HG02763 (cell line): ENCODE data around the gene PRKAA2.

ENCODE experiments used
- ATAC-seq: cut with Tn5 transposase; IDR thresholded peaks from one replicate; pipeline ENCODE4 v1.9.1; 2021; ENCODE audit warnings: mild to moderate bottlenecking, moderate library complexity; ENCODE audit not compliant: unreplicated experiment

The PRKAA2 gene

GRCh38 chr1:56654126-56654923, 9.2 kb downstream of the PRKAA2 start:
- ATAC-seq, result no peak

- no peak for ATAC-seq
Measured at GRCh38 chr1:56655991-56656613, 11.0 kb downstream of the PRKAA2 start.

GRCh38 chr1:56658254-56658653, 13.1 kb downstream of the PRKAA2 start:
- ATAC-seq, result no peak

GRCh38 chr1:56660293-56660692, 15.2 kb downstream of the PRKAA2 start:
- no peak for ATAC-seq

- no peak for ATAC-seq
Measured at GRCh38 chr1:56663846-56664245, 18.7 kb downstream of the PRKAA2 start.

- ATAC-seq, result no peak
Measured at GRCh38 chr1:56665384-56665783, 20.3 kb downstream of the PRKAA2 start.

- no peak for ATAC-seq
Measured at GRCh38 chr1:56666112-56666608, 21.0 kb downstream of the PRKAA2 start.

- no peak for ATAC-seq
Measured at GRCh38 chr1:56670350-56670749, 25.2 kb downstream of the PRKAA2 start.

GRCh38 chr1:56671085-56671484, 26.0 kb downstream of the PRKAA2 start:
- ATAC-seq, result no peak

GRCh38 chr1:56671542-56671941, 26.4 kb downstream of the PRKAA2 start:
- no peak for ATAC-seq

GRCh38 chr1:56672579-56672978, 27.5 kb downstream of the PRKAA2 start:
- ATAC-seq, result no peak

GRCh38 chr1:56675763-56676162, 30.6 kb downstream of the PRKAA2 start:
- no peak for ATAC-seq

GRCh38 chr1:56676571-56677035, 31.5 kb downstream of the PRKAA2 start:
- no peak for ATAC-seq

- no peak for ATAC-seq
Measured at GRCh38 chr1:56683569-56683968, 38.5 kb downstream of the PRKAA2 start.

- no peak for ATAC-seq
Measured at GRCh38 chr1:56686169-56686568, 41.1 kb downstream of the PRKAA2 start.

GRCh38 chr1:56688522-56689026, 43.5 kb downstream of the PRKAA2 start:
- ATAC-seq, result no peak

GRCh38 chr1:56696663-56697062, 51.5 kb downstream of the PRKAA2 start:
- no peak for ATAC-seq

GRCh38 chr1:56703747-56704146, 58.6 kb downstream of the PRKAA2 start:
- no peak for ATAC-seq

GRCh38 chr1:56707379-56707778, 62.3 kb downstream of the PRKAA2 start:
- no peak for ATAC-seq

GRCh38 chr1:56709269-56709880, 64.3 kb downstream of the PRKAA2 start:
- no peak for ATAC-seq

GRCh38 chr1:56709995-56710394, 64.9 kb downstream of the PRKAA2 start:
- ATAC-seq, result no peak

- ATAC-seq, result no peak
Measured at GRCh38 chr1:56710646-56711045, 65.5 kb downstream of the PRKAA2 start.
